Pons (tissue), 1 donor: Measurements from ENCODE around the gene ARHGAP15.

Source experiments
- DNase-seq: peaks from one replicate; pipeline ENCODE4 v3.0.0-alpha.2; 2016; ENCODE audit warnings: low spot score

ARHGAP15 gene

DNA sequence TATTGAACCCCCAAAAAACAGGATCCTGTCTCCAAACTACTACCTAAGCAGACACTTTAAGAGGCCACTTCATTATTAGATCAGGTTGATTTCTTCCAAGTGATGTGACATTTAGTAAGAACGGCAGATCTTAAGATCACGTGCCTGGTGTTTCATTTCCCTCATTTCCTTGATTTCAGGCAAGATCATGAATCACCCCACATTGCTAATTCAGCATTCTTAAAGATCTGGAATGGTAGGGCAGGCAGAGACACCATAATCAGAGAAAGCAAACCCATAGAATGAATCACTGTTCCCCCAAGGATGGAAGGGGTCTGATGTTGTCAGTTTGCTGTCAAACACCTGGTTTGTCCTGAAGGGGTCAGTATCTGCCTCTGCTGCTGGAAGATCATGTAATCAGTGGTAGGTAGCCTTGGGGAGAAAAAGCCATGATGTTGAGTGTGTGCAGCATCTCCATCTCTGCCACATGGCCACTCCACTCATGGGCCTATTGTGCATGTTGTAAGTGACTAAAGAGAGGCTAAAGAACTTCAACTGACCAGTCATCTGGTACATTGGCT is 133.9 kb downstream of the ARHGAP15 start:
- DNase-seq = no peak

DNA sequence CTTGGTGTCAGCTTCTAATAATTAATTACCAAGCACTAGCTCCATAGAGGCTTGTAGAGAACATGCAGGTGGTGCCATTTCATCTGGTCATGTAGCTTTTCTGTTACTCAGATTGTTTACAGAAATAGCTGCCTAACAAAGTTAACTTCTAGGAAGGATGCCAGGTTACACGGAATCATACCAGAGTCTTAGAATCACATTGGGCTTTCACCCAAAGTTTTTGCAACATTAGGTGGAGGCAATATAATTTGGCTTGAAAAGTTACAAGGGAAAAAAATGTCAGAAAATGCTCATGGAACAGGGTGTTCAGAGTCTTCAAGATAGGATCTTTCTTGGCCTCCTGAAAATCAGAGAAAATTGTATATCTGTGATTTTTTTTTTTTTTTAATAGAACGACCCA is 135.6 kb downstream of the ARHGAP15 start:
- peak; percentile 8 for DNase-seq

DNA sequence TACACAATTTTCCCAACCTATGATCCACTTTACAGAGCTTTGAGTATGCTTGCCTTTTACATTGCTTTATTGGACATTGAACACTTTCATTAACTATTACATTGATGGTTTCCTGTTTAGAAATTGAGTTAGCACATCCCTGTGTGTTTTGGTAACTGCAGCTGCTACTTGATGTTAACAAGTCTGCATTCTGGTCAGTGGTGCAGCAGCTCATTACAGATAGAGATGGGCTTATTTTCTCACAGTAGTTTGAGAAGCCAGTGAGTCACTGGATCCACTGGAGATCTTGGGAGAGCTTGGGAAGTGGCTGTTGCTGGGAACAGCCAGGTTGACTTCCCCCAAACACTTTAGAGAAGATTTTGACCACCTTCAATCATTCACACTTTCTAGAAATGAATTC is 150.5 kb downstream of the ARHGAP15 start:
- no peak for DNase-seq

DNA sequence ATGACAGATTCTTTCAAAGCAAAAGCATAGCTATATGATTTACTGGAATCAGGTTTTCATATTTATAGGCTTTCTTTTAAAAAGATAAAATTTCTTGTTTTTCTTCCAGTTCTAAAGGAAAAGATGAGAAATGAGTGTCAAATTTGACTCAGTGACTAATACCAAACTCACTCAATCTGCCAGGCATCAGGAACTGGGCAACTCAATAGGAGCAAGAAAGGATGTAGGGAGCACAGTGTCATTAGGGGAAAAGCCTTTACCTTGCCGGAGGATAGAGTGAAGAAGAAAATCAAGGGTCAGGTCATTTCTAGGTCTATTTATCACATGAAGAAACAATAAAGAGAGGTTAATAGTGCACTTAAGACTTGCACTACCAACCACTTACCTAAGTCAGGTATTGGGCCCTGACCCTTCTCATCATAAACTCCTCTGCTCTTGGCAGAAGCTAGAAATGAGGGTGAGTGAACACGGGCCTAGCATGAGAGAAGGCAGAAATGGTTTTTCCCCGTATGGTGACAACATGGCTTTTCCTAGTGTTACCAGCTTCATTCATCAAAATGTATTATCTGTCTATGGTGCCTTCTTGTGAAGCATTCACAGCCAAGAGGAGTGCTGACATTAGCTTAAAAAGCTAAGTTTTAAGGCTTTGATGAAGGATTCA is 151.0 kb downstream of the ARHGAP15 start:
- no peak for DNase-seq

DNA sequence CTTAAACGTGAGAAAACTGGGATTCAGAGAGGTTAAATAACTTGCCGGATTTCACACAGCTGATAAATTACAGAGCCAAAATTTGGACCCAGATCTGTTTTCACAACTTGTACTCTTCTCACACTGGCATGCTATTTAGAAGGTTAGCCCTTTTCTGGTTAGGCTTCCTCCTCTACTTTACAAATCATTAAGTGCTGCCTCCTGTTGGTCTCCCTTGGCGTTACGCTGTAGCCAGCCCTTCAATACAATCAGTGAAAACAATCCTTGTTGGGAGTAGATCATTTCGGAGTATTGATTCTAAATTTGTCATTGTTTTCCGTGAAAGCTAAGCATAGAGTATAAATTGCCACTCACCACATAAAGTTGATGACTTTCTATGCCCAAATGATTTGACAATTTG is 153.5 kb downstream of the ARHGAP15 start:
- DNase-seq = no peak

DNA sequence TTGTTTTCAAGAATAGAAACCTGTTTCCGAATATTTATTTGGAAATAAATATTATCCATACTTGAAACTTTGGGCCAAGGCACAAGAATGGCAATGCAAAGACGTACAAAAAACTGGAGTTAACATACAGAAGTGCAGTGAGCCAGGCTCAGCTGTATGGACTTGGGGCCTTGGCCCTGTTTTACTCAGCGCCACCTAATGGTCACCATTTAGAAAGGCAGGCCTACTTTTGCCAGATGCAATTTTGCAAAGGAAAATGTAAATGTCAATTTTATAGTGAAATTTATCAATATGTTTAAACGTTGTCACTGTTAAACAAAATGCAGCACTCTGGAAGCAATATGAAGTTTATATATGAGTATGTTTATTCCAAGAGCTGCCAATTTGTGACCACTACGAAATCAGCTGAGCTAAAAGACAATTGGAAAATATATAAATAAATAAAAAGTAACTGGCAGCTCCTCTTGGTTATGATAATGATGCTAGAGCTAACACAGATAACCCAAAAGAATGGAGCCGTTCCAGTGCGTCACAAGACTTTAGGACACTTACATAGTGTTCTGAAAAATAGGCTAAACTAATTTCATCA is 155.0 kb downstream of the ARHGAP15 start:
- DNase-seq = peak; percentile 34

DNA sequence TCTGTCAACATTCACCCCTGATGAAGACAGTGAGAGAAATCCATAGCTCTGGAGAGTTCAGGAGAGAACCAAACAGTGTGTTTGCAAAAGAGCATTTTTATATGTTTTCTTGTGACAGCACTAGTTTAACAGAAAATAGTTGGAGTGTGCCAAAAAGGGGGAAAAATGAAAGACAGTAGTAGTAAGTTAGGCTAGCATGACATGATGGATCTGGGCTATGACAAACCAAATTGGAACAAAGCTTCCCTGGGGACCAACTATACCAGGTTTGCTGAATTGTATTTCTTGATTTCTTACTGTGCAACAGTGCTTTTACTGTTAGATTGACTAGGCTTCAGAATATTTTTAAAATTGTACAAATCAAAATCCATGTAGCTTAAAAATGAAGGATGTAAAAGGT is 159.8 kb downstream of the ARHGAP15 start:
- DNase-seq = no peak

DNA sequence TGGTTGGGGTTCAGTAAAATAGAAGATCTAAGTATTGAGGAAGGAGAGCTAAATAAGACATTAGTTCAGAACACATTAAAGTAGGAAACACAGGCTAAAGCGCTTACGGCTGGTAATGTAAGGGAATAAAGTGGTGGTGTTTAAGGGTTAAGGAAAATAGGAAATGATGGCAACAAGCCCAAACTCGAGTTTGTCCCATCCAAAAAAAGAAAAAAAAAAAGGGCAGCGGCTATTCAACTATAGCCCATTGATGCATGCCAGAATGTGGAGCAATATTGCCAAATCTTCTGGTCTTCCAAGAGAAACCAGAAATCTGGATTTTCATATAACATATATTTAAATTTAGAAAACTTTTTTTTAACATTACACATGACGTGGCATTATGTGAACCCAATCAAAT is 161.0 kb downstream of the ARHGAP15 start:
- DNase-seq = no peak

DNA sequence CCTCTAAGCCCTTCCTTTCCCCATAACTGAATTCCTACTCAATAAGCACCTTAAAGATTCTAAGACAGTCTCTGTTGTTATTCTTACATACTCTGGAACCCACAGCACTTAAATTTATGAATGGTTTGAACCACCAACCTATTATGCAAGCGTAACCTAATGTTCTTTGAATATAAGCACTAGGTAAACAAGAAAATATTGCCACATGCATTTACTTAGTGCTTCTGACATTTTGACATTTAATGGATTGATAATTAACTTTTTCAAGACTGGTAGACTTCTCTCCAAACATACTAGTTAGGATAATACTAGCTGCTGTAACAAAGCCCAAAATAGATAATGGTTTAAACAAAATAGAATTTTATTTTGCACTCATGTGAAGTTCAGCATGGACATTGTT is 164.8 kb downstream of the ARHGAP15 start:
- DNase-seq = no peak

DNA sequence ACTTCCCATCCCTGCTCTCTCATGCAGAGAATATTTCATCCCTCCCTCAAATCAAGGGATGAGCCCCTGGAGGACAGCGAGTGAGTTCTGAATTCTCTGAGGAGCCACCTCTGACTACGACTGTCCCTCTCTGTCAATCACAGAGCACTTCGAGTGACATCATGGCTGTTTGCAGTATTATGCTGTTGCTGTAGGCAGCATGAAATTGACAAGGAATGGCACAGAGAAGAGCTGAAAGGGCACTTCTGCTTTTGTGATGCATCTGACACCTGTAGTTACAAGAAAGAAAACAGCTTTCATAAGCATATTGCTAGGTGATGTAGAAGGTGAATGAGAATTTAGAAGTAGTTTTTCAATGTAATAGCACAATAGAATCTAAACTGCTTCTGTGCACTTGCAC is 166.9 kb downstream of the ARHGAP15 start:
- no peak for DNase-seq

DNA sequence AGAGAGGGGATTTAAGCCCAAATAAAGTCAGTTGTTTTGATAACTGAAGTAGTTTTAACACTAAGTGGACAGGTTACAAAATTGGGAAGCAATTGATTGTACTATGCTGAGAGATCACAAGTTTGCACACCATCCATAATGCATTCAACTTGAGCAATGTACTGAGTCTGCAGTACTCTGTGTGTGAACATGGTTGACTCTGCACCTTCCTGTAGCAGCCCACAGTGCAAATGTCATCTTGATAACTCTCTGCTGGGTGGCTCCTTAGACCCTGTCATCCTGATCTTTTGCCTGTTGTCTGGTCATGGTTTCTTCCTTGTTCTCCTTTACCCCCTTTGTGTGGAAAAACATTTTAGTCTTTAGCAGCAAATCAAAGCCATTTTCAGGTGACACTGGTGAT is 168.0 kb downstream of the ARHGAP15 start:
- DNase-seq = no peak

DNA sequence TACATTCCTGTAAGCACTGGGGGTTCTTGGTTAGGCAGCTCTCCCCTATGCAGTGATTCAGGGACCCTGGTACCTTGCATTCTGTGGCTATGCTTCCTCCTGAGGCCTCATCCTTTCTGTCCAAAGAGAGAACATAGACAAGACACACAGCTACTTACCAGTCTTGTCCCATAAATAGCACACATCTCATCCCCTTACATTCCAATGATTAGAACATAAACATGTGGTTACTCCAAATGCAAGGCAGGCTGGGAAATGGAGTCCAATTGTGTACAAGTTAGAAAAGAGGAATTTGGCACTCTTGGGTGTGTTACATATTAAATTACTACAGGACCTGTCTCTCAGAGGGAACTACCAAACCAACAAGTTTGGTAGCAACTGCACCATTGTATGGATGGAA is 171.3 kb downstream of the ARHGAP15 start:
- no peak for DNase-seq

DNA sequence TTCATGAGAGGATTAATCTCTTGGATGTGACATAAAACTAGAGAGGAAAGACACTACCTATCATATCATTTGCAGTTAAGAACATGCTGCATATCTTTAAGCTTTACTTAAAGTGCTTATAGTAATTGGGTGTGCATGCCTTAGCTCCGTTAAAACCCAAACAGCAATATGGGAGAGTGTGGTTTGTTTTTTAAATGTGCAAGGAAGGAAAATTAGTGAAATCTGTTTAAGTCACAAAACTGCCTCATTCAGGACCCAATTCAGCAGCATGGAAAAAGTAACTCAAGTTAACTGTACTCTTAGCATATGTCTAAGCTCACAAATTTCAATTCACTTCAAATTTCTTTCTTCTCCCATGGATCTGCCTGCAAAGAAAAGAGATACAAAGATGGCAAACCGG is 182.2 kb downstream of the ARHGAP15 start:
- DNase-seq = no peak

DNA sequence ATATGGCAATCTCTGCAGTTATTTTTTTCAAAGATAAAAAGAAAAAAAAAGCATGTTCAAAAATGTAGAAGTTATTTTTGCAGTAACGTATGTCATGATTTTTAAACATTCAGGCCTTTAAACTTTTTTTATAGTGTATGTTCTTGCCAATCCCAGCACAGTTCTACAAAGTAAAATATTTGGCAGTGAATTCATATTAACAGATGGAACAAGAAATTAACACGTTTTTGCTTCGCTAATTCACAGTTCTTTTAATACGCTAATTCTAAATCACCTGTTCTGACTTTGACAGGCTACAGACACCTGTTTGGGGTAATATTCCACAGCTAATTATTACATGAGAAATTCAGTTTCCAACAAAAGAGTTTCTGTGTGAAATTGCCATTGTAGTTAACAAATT is 183.2 kb downstream of the ARHGAP15 start:
- DNase-seq = no peak

DNA sequence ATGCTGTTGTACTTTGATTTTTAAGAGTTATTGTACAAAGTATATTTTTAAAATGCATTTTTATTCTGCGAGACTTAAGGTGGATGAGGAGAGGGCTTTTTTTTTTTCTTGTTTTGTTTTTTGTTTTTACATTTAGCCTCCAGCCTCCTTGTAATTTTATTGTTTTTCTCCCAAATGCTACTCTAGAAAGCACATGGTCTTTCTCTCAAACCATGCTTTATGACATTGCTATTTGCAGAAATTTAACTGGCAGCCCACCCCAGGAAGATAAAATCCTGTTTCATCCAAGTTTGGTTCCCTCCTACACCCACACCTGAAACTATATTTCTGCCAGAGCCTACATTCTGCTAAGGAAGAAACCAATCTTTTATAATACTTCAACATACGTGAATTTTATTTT is 184.6 kb downstream of the ARHGAP15 start:
- DNase-seq = no peak

DNA sequence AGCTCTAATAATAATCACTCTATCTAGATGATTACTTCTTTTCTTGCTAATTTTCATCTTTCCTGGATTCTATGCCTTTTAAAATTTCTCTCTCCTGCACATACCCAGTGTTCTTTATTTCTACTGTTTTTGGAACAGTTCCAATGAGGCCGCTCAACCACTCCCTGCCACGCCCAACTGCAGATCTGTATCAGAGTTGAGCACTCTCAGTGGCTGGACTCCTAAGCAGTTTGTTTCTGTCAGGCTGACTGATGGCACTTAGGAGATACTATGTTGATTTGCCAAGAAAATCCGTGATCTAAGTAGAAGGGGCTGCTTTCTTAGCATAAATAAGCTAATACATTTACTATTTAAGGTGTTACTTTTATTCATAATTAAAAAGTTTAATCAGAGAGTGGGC is 192.8 kb downstream of the ARHGAP15 start:
- DNase-seq = no peak

DNA sequence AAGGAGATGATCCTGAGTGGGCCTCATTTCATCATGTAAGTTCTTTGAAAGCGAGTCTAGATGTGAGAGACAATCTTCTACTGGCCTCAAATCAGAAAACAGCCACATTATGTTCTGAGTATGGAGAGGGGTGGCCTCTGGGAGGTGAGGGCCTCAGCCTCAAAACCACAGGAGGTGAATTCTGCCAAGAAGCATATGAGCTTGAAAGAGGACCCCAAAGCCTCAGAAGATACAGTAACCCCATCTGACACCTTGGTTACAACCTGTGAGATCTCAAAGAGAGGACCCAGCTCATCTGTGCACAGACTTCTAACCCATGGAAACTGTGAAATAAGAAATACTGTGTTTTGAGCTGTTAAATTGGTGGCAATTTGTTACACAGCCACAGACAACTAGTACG is 200.1 kb downstream of the ARHGAP15 start:
- DNase-seq = no peak

DNA sequence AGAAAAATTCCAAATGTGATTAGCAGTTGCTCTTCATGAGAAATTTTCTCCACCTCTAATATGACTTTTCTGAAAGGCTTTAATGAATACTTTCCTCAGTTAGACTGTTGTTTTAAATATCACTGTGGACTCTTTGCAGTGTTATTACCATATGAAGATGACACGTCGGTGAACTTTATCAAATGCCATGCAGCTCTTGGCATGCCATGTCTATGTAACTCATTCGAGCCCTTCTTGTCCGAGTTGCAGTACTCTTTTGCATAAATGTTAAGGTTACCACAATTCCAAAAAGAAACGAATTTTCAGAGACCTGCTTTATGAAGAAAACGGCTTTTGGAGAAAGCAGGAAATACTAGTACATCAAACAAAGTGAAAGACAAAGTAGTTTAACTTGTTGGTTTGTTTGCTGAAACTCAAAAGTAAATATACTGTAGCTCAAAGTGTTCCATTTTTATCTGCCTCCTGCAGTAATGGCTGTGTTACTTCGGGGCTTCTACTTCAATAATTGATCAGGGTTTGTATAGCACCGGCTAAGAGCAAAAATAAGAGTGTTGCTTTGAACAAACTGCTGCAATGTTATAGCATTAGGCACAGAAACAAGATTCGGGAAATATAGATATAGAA is 204.1 kb downstream of the ARHGAP15 start:
- no peak for DNase-seq

DNA sequence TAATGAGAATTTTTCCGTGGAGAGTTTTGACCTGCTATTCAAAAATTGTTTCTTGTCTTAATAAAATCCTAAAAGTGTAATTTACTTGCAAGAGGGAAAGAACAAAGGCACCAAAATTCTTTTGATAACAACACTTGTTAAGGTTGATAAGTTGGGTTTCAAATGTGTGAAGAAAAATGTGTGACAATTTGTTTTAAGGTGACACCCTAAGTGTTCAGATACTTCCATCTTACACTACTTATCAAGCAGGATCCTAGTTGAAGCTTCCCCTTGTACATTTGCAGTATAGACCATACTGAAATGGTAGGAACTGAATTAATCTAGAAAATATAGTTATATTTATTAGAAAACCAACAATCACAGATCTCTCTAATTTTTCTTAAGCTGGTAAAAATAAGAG is 204.6 kb downstream of the ARHGAP15 start:
- DNase-seq = no peak

DNA sequence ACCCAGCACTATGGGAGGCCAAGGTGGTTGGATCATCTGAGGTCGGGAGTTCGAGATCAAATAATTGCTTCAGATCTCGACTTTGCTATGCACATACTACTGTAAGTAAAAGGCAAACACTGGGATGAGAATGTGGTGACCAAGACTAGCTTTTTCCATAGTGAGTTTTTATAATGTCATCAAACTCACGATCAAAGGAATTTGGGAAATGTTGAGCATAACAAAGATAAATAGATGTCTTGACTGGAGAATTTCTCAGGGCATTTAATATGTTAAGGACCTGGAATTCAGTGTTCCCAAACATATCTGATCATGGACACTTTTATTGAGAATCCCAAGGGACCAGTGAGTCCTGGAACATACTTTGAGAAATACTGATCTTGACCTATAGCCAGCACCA is 205.6 kb downstream of the ARHGAP15 start:
- DNase-seq = no peak

DNA sequence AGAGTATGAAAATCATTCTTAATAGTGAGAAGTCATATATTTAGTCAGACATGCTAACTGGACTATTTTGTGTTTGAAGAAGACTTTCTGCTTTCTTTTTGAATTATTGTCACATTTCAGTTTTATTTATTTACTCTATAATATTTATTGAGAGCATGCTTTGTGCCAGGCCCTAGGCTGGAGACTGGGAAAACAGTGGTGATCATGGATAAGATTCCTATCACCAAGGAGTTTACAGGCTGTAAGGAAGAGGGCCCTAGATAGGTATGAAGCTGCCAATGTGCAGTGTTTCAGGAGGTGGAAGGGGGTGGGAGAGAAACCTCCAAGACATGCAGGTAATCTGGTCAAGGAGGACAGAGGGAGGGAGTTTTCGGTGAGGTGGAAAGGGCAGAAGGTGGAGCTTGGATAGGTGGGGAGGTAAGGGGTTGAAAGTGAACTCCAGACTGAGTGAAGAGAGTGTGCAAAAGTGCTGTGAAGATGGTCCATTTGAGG is 207.5 kb downstream of the ARHGAP15 start:
- no peak for DNase-seq

DNA sequence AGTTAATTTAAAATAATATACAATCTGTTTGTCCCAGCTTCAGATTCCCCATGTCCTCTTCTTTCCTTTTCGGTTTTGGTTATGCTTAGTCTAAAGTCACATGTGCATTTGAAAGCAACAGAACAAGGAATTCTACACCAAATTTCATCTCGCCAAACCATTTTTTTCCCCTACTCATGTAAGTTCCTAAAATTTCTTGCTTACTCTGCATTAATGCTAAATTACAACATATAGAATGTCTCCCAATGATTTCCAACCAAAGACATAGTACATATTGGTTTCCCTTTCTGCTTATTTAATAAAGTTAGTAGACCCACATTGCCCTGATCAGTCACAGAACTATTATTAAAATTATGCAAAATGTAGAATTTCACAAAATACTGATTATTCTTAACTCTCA is 212.3 kb downstream of the ARHGAP15 start:
- DNase-seq = no peak

DNA sequence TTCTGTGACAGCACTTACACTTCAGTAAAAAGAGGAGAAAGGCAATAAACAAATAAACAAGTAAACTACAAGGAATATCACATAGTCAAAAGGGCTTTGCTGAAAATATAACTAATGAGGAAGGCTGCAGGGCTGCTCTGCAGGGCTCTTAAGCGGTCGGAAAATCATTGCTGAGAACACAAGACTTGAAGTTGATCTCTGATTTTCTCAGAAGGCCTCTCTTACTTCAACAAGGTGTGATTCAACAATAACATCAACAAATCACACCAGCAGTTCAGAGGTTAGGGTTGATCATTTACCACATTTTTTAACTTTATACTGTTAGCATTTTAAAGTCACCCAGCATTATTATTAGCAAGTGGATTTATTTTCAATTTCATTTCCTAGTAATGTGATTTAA is 215.6 kb downstream of the ARHGAP15 start:
- no peak for DNase-seq
